Central memory CD8-positive, alpha-beta T cell (primary cell): Measurements from ENCODE around the gene FMN1.
A peak's percentile ranks its signal among the peaks of the same experiment; 100 is the strongest.

Source experiments
- ATAC-seq: fragments of 150-1000 bp; cut with Tn5 transposase; replicated peaks from 2 replicates; pipeline ENCODE4 v1.10.0; 2022; ENCODE audit warnings: mild to moderate bottlenecking, moderate FRiP score, moderate number of reproducible peaks; ENCODE audit not compliant: poor library complexity, severe bottlenecking; ENCODE audit errors: extremely low read depth
- DNase-seq, 2 donors: peaks; one replicate each; pipeline ENCODE4 v3.0.0; 2021; ENCODE audit warnings: low spot score in 2 of 2
- H3K27ac Mint-ChIP-seq: one replicate; pipeline ENCODE4 v1.8.0; 2022; ENCODE audit warnings: low read depth, mild to moderate bottlenecking, moderate library complexity, mixed read lengths
- H3K27me3 Mint-ChIP-seq: one replicate; pipeline ENCODE4 v1.8.0; 2022; ENCODE audit warnings: mixed read lengths
- H3K36me3 Mint-ChIP-seq: one replicate; pipeline ENCODE4 v1.8.0; 2022; ENCODE audit warnings: mild to moderate bottlenecking, moderate library complexity, mixed read lengths; ENCODE audit not compliant: insufficient read depth
- H3K4me1 Mint-ChIP-seq: one replicate; pipeline ENCODE4 v1.8.0; 2022; ENCODE audit warnings: mixed read lengths
- H3K4me3 Mint-ChIP-seq: one replicate; pipeline ENCODE4 v1.8.0; 2022; ENCODE audit warnings: mild to moderate bottlenecking, moderate library complexity, mixed read lengths
- H3K9me3 Mint-ChIP-seq: one replicate; pipeline ENCODE4 v1.8.0; 2022; ENCODE audit warnings: mixed read lengths

FMN1 gene

DNA sequence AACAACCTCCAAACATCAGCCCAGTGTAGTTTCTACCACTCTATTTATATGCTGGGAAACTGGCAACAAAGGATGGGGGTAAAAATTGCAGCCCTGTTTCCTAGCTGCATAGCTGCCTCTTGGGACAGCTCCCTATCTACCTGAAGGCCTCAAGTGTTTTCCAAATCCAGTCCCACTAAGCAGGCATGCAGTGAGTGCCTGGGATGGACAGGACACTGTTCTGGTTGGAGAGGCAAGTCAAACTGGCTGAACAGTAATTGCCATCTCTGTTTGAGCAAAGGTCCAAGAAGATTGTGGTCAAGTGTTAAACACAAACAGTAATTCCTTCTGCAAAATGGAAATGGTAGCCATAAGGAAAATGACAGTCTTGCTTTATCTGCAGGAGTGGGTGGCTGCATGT lies 125.4 kb downstream of the FMN1 start:
- Mint-ChIP-seq H3K4me1 (peaks cover 42% of the 10 kb centered on the region), H3K27ac (peak overlapping the region; percentile 7), H3K9me3 (no peaks in the 10 kb centered on the region), H3K4me3 (peak overlapping the region; percentile 39), H3K27me3 (no peaks in the 10 kb centered on the region), H3K36me3 (peaks cover 12% of the 10 kb centered on the region)
- no peak for ATAC-seq
- DNase-seq, result no peak

DNA sequence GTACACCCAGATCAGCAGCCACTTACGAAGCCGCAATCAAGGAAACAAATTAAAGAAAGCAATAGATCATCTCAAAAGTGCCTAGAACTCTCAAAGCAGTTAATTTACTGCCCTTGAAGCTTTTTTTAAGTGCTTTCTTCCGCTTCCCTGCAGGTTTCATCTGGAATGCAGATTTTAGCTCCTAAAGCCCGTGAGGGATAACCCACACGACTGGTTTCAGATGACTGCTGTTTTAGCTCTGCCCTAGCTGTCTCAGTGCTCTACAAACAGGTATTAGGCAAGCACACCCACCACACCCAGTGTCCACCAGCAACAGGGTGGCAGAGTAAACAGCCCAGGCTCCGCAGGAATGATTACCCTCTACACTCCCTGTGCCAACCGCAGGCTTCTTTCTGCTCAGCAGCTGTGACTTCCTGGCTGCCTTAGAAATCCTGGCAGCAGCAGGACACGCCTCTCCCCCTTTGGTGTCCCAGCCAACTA lies 126.0 kb downstream of the FMN1 start:
- peaks cover 42% of the 10 kb centered on the region for H3K4me1 Mint-ChIP-seq
- H3K4me3 Mint-ChIP-seq, result peak overlapping the region; percentile 69
- H3K9me3 Mint-ChIP-seq, result no peaks in the 10 kb centered on the region
- H3K36me3 Mint-ChIP-seq, result peaks cover 12% of the 10 kb centered on the region
- DNase-seq (no peak), ATAC-seq (peak; percentile 32)
- no peaks in the 10 kb centered on the region for H3K27me3 Mint-ChIP-seq
- peak overlapping the region; percentile 72 for H3K27ac Mint-ChIP-seq

DNA sequence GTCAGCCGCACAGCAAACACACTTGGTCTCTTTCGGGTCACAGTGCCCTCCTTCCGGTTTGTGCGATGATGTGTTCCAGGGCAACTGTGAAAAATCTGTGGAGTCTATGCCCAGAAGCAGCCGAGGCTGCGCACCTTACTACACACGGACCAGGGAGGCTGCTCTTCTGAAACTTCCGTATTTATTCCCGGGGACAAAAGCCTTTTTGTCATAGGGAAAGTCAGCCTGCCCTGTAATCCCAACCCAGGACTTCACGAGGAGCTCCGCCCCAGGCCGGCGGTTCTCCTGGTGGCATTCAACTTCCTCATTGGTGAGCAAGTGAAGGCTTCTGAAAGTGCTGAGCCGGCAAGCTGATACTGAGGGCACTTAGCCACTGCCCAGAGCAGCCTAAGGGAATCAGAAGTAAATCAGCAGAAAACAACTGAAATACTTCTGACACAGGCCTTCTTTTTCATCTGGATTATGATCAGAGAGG lies 126.5 kb downstream of the FMN1 start:
- ATAC-seq (peak; percentile 49), DNase-seq (no peak)
- Mint-ChIP-seq H3K9me3 (no peaks in the 10 kb centered on the region), H3K4me1 (peaks cover 37% of the 10 kb centered on the region), H3K36me3 (peaks cover 13% of the 10 kb centered on the region), H3K4me3 (peak overlapping the region; percentile 69), H3K27me3 (no peaks in the 10 kb centered on the region), H3K27ac (peak overlapping the region; percentile 72)

DNA sequence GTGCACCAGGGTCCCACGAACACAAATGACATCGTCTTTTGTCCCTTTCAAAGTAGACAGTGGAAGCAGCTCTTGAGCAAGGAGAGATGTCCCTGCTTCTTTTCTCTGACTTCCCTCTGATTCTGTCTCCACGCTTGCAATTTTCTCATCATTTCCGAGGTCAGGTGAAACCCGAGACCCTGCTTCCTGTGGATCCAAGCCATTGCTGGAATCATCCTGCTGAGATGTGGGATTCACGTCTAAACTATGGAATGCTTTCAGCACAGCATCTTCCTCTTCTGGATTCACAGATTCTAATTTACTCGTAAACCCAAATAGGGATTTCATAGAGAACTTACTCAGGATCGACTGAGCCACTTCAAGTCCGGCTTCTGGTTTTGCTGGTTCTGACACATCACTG lies 127.1 kb downstream of the FMN1 start:
- ATAC-seq (no peak), DNase-seq (no peak)
- H3K27me3 Mint-ChIP-seq, result no peaks in the 10 kb centered on the region
- H3K36me3 Mint-ChIP-seq, result peaks cover 16% of the 10 kb centered on the region
- peak overlapping the region; percentile 69 for H3K4me3 Mint-ChIP-seq
- H3K27ac Mint-ChIP-seq, result no peak overlapping the region
- H3K4me1 Mint-ChIP-seq, result peaks cover 36% of the 10 kb centered on the region
- no peaks in the 10 kb centered on the region for H3K9me3 Mint-ChIP-seq

DNA sequence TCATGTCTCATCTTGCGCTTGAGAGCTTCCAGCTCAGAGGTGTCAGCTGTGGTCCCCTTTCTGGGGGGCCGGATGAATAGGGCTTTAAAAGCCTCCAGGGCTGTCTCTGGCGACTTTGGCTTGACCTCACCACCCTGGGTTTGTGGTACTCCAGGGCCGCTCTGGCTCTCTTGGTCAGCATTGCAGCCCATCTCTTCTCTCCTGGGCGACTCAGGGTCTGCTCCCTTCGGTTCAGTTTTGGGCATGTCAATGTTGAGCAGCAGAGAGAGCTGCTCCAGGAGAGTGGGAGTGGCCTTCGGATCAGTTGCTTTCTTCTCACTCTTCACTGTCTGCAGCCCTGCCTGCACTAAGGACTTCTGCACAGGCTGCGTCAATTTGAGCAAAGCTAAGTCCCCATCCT lies 127.9 kb downstream of the FMN1 start:
- Mint-ChIP-seq H3K36me3 (peaks cover 16% of the 10 kb centered on the region), H3K9me3 (no peaks in the 10 kb centered on the region), H3K4me1 (peaks cover 36% of the 10 kb centered on the region), H3K4me3 (no peak overlapping the region), H3K27me3 (no peaks in the 10 kb centered on the region), H3K27ac (no peak overlapping the region)
- DNase-seq (no peak), ATAC-seq (no peak)

DNA sequence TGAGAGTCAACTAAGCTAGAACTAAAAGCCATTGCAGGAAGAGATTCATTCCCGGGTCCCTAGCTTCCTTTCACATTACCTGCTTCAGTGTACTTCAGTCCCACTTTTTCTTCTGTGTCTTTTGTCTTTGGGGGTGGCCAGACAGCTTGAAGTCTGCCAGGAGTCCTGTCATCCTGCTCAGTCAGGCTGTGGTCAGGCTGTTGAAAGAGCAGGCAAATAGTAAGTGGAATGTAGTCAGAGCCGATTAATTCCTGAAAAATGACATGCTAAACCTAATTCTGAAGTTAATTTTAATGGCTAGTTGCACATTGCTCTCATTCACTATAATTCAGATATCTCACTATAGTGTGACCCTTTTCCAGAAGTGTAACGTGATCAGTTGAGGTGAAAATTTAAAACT lies 129.6 kb downstream of the FMN1 start:
- ATAC-seq (no peak), DNase-seq (no peak)
- Mint-ChIP-seq H3K4me3 (no peak overlapping the region), H3K4me1 (peaks cover 30% of the 10 kb centered on the region), H3K9me3 (no peaks in the 10 kb centered on the region), H3K27ac (no peak overlapping the region), H3K27me3 (no peaks in the 10 kb centered on the region), H3K36me3 (peaks cover 16% of the 10 kb centered on the region)

DNA sequence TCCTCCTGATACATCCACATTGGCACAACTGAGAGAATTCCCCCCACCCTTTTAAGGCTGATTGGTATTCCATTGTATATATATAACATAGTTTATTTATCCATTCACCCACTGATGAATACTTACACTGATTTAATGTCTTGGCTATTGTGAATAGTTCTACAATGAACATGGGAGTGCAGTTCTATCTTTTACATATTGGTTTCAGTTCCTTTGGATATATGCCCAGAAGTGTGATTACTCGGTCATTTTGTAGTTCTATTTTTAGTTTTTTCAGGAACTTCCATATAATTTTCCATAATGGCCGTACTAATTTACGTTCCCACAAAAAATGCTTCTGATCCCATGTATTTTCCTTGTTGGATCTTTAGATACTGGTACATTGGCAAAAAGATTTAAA lies 135.3 kb downstream of the FMN1 start:
- ATAC-seq, result no peak
- Mint-ChIP-seq H3K4me3 (no peak overlapping the region), H3K4me1 (no peaks in the 10 kb centered on the region), H3K27ac (no peak overlapping the region), H3K27me3 (no peaks in the 10 kb centered on the region), H3K9me3 (no peaks in the 10 kb centered on the region), H3K36me3 (peaks cover 6% of the 10 kb centered on the region)
- DNase-seq, result no peak

DNA sequence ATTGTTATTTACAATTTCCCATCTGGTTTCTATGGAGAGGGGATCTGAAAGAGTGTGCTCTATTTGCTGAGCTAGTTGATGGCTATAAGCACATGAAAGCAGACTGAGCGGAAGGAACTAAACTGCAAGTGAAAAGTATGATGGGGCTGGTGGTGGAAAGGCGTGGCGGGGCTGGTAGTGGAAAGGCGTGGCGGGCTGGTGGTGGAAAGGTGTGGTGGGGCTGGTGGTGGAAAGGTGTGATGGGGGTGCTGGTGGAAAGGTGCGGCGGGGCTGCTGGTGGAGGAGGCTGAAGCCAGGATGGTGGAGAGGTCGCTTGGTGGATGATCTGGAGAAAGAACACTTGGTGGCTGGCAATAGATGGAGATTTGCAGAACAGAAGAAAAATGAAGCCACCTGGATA lies 136.7 kb downstream of the FMN1 start:
- ATAC-seq, result no peak
- H3K27ac Mint-ChIP-seq, result no peak overlapping the region
- no peaks in the 10 kb centered on the region for H3K9me3 Mint-ChIP-seq
- H3K27me3 Mint-ChIP-seq, result no peaks in the 10 kb centered on the region
- H3K4me1 Mint-ChIP-seq, result no peaks in the 10 kb centered on the region
- no peak overlapping the region for H3K4me3 Mint-ChIP-seq
- H3K36me3 Mint-ChIP-seq, result peaks cover 2% of the 10 kb centered on the region
- DNase-seq, result no peak

DNA sequence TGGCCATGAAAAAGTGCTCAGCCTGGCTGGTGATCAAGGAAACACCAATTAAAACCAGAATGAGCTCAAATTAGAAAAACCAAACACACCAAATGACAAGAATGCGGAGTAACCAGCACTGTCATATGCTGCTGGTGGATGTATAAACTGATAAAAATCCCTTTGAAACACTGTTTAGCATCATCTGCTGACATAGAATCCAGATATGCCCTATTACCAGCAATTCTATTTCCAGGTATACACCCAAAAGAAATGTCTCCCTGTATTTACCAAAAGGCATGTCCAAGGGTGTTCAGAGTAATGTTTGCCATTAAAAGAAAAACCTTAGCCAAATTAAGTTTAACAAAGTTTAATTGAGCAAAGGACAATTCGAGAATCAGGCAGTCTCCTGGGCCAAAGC lies 138.6 kb downstream of the FMN1 start:
- Mint-ChIP-seq H3K36me3 (peaks cover 4% of the 10 kb centered on the region), H3K4me1 (no peaks in the 10 kb centered on the region), H3K4me3 (no peak overlapping the region), H3K9me3 (no peaks in the 10 kb centered on the region), H3K27ac (no peak overlapping the region), H3K27me3 (no peaks in the 10 kb centered on the region)
- DNase-seq, result no peak
- no peak for ATAC-seq

DNA sequence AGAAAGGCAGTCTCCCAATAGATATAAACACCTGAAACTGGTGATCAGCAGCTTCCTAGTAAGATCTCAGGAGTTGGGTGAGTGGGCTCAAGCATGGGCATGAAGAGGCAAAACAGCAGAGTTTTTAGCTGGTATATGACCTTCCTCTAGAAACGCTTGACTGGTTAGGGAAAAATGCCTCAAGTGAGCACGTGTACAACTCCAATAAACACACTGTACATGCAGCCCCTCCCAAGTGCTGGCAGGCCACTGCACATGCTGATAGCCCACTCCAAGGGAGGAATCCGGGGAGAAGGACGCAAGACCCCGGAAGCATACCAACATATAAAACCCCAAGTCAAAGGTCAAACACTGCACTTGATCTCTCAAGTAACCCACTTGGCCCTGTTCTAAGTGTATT lies 143.0 kb downstream of the FMN1 start:
- H3K27me3 Mint-ChIP-seq, result no peaks in the 10 kb centered on the region
- H3K4me3 Mint-ChIP-seq, result no peak overlapping the region
- ATAC-seq, result no peak
- no peaks in the 10 kb centered on the region for H3K9me3 Mint-ChIP-seq
- no peak for DNase-seq
- H3K36me3 Mint-ChIP-seq, result peaks cover 2% of the 10 kb centered on the region
- H3K27ac Mint-ChIP-seq, result no peak overlapping the region
- H3K4me1 Mint-ChIP-seq, result peaks cover 4% of the 10 kb centered on the region

DNA sequence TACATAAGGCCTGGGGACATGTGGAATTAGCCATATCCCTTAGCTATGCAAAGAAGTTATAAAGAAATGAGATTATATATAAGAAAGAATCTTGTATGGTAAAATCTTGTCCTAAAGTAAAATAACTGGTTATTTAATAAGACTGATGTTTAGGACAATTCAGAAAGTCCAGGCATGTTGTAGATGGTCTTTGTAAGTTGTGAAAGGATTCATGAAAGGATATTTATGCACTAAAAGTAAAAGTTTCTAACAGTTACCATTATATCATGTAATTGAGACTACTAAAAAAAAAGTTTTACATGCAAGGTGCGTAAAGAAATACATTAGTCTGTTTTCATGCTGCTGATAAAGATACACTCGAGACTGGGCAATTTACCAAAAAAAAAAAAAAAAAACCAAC lies 146.3 kb downstream of the FMN1 start:
- Mint-ChIP-seq H3K4me3 (no peak overlapping the region), H3K27me3 (no peaks in the 10 kb centered on the region), H3K36me3 (peaks cover 2% of the 10 kb centered on the region), H3K4me1 (peaks cover 5% of the 10 kb centered on the region), H3K9me3 (no peaks in the 10 kb centered on the region), H3K27ac (no peak overlapping the region)
- no peak for ATAC-seq
- DNase-seq, result no peak

DNA sequence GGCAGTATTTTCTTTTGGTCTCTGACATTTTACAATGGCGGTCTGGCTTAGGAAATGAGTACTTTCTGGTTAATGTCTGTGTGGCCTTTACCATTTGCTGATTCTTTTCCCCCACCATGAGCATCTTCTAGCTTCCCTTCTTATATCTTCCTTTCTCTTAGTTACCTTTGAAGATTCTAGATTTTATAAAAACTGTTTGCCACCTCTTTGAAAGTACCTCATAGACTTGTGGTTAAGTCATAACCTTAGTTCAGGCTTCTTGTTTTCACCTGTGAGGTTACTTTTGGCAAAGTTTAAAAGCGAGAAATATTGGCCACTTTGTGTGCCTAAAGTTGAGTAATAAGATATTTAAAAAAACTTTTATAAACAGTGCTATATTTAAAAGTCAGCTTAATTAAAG lies 147.4 kb downstream of the FMN1 start:
- DNase-seq (no peak), ATAC-seq (no peak)
- H3K36me3 Mint-ChIP-seq, result peaks cover 2% of the 10 kb centered on the region
- H3K27ac Mint-ChIP-seq, result no peak overlapping the region
- H3K4me1 Mint-ChIP-seq, result peaks cover 5% of the 10 kb centered on the region
- no peak overlapping the region for H3K4me3 Mint-ChIP-seq
- H3K27me3 Mint-ChIP-seq, result no peaks in the 10 kb centered on the region
- no peaks in the 10 kb centered on the region for H3K9me3 Mint-ChIP-seq

DNA sequence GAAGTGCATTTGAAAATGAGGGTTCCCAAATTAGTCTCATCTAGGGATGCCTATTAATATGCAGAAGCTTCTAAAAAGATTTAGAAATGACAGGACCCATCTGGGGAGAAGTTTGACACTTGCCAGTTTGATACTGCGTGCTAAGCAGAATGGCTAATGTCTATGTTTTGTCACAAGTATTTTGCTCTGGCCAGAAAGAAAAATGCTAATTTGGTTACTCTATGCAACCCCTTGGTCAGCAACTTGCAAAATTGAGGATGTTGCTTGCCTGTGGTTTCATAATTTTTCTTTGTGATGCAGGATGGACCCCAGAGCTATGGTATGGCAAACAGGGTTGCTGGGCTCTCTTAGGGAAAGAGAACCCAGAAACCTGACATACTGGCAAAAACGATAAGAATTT lies 148.2 kb downstream of the FMN1 start:
- Mint-ChIP-seq H3K9me3 (no peaks in the 10 kb centered on the region), H3K27me3 (no peaks in the 10 kb centered on the region), H3K27ac (no peak overlapping the region), H3K36me3 (peaks cover 4% of the 10 kb centered on the region), H3K4me1 (peaks cover 5% of the 10 kb centered on the region), H3K4me3 (no peak overlapping the region)
- ATAC-seq, result no peak
- DNase-seq, result no peak
